ENCODE data around the gene PSTK. TPM values are rescaled to one million over a fixed set of nuclear protein-coding genes. Genes with fewer than 3 reads are reported as not detected.

PSTK gene
- total and polyA plus RNA-seq, 9 of the 15 experiments (the other 6 are each of a cell fraction or from before 2014, with no cell fraction given), result 13.2 to 49.7 (median 18.9) TPM

Other genes with a start within 250 kb of the PSTK start
Only the 7 nearest of the 9 such genes appear.
- gene CUZD1, start 134.5 kb upstream of the PSTK start, total RNA-seq (2014; rRNA removed), result 0.95 and 1.0 TPM in 2 replicates
- gene CUZD1, start 134.5 kb upstream of the PSTK start, total RNA-seq (2014; rRNA removed; fragmentation: Illumina TruSeq; extraction: Trizol), result 0.83 and 0.87 TPM in 2 replicates
- 1.5 and 1.7 TPM in 2 replicates for gene CUZD1, start 134.5 kb upstream of the PSTK start, total RNA-seq (2015; rRNA removed; fragmentation: Illumina TruSeq; extraction: Trizol)
- 1.3 and 1.5 TPM in 2 replicates for gene CUZD1, start 134.5 kb upstream of the PSTK start, total RNA-seq (2021)
- gene CUZD1, start 134.5 kb upstream of the PSTK start, polyA plus RNA-seq (2011; rRNA removed), result 1.4 and 1.7 TPM in 2 replicates
- gene CUZD1, start 134.5 kb upstream of the PSTK start, polyA plus RNA-seq (2014; fragmentation: Illumina TruSeq; extraction: Trizol), result 1.1 and 1.2 TPM in 2 replicates
- 1 to 10 TPM in 1 of 2 experiments, under 1 TPM in 1; 0.51 to 1.1 TPM for gene CUZD1, start 134.5 kb upstream of the PSTK start, polyA plus RNA-seq (2014; fragmentation: Nextera tagmentation; extraction: Ambion mirVana)
- gene CUZD1, start 134.5 kb upstream of the PSTK start, polyA plus RNA-seq (2014; rRNA removed), result 1.0 and 1.1 TPM in 2 replicates
- gene FAM24B, start 100.8 kb upstream of the PSTK start, total RNA-seq (2014; rRNA removed), result 6.4 and 9.4 TPM in 2 replicates
- gene FAM24B, start 100.8 kb upstream of the PSTK start, total RNA-seq (2014; rRNA removed; fragmentation: Illumina TruSeq; extraction: Trizol), result 7.6 and 8.5 TPM in 2 replicates
- gene FAM24B, start 100.8 kb upstream of the PSTK start, total RNA-seq (2015; rRNA removed; fragmentation: Illumina TruSeq; extraction: Trizol), result 5.9 and 7.1 TPM in 2 replicates
- 5.9 and 8.7 TPM in 2 replicates for gene FAM24B, start 100.8 kb upstream of the PSTK start, total RNA-seq (2021)
- gene FAM24B, start 100.8 kb upstream of the PSTK start, polyA plus RNA-seq (2011; rRNA removed), result 6.0 and 8.4 TPM in 2 replicates
- gene FAM24B, start 100.8 kb upstream of the PSTK start, polyA plus RNA-seq (2014; fragmentation: Illumina TruSeq; extraction: Trizol), result 7.9 and 9.2 TPM in 2 replicates
- 10 to 100 TPM; 14.5 to 19.6 TPM for gene FAM24B, start 100.8 kb upstream of the PSTK start, polyA plus RNA-seq (2014; fragmentation: Nextera tagmentation; extraction: Ambion mirVana)
- 14.5 TPM in 2 replicates for gene FAM24B, start 100.8 kb upstream of the PSTK start, polyA plus RNA-seq (2014; rRNA removed)
- gene FAM24A, start 69.8 kb upstream of the PSTK start, total RNA-seq (2014; rRNA removed), result not detected in 2 replicates
- not detected in 2 replicates for gene FAM24A, start 69.8 kb upstream of the PSTK start, total RNA-seq (2014; rRNA removed; fragmentation: Illumina TruSeq; extraction: Trizol)
- gene FAM24A, start 69.8 kb upstream of the PSTK start, total RNA-seq (2015; rRNA removed; fragmentation: Illumina TruSeq; extraction: Trizol), result not detected in 2 replicates
- not detected in 2 replicates for gene FAM24A, start 69.8 kb upstream of the PSTK start, total RNA-seq (2021)
- gene FAM24A, start 69.8 kb upstream of the PSTK start, polyA plus RNA-seq (2011; rRNA removed), result not detected in 2 replicates
- gene FAM24A, start 69.8 kb upstream of the PSTK start, polyA plus RNA-seq (2014; fragmentation: Illumina TruSeq; extraction: Trizol), result not detected in 2 replicates
- gene FAM24A, start 69.8 kb upstream of the PSTK start, polyA plus RNA-seq (2014; fragmentation: Nextera tagmentation; extraction: Ambion mirVana), result not detected
- not detected in 2 replicates for gene FAM24A, start 69.8 kb upstream of the PSTK start, polyA plus RNA-seq (2014; rRNA removed)
- gene C10orf88, start 26.2 kb upstream of the PSTK start, total RNA-seq (2014; rRNA removed), result 5.5 and 7.5 TPM in 2 replicates
- 9.2 and 10.8 TPM in 2 replicates for gene C10orf88, start 26.2 kb upstream of the PSTK start, total RNA-seq (2014; rRNA removed; fragmentation: Illumina TruSeq; extraction: Trizol)
- 6.2 and 7.5 TPM in 2 replicates for gene C10orf88, start 26.2 kb upstream of the PSTK start, total RNA-seq (2015; rRNA removed; fragmentation: Illumina TruSeq; extraction: Trizol)
- 6.5 and 7.8 TPM in 2 replicates for gene C10orf88, start 26.2 kb upstream of the PSTK start, total RNA-seq (2021)
- 4.8 and 7.5 TPM in 2 replicates for gene C10orf88, start 26.2 kb upstream of the PSTK start, polyA plus RNA-seq (2011; rRNA removed)
- 9.6 and 10.1 TPM in 2 replicates for gene C10orf88, start 26.2 kb upstream of the PSTK start, polyA plus RNA-seq (2014; fragmentation: Illumina TruSeq; extraction: Trizol)
- 1 to 10 TPM; 2.5 to 3.0 TPM for gene C10orf88, start 26.2 kb upstream of the PSTK start, polyA plus RNA-seq (2014; fragmentation: Nextera tagmentation; extraction: Ambion mirVana)
- gene C10orf88, start 26.2 kb upstream of the PSTK start, polyA plus RNA-seq (2014; rRNA removed), result 5.4 and 6.7 TPM in 2 replicates
- gene IKZF5, start 28.4 kb downstream of the PSTK start, total RNA-seq (2014; rRNA removed), result 3.8 and 5.4 TPM in 2 replicates
- gene IKZF5, start 28.4 kb downstream of the PSTK start, total RNA-seq (2014; rRNA removed; fragmentation: Illumina TruSeq; extraction: Trizol), result 6.1 and 8.5 TPM in 2 replicates
- 4.4 and 5.4 TPM in 2 replicates for gene IKZF5, start 28.4 kb downstream of the PSTK start, total RNA-seq (2015; rRNA removed; fragmentation: Illumina TruSeq; extraction: Trizol)
- gene IKZF5, start 28.4 kb downstream of the PSTK start, total RNA-seq (2021), result 11.3 and 12.7 TPM in 2 replicates
- gene IKZF5, start 28.4 kb downstream of the PSTK start, polyA plus RNA-seq (2011; rRNA removed), result 12.4 and 12.5 TPM in 2 replicates
- 12.9 and 19.6 TPM in 2 replicates for gene IKZF5, start 28.4 kb downstream of the PSTK start, polyA plus RNA-seq (2014; fragmentation: Illumina TruSeq; extraction: Trizol)
- gene IKZF5, start 28.4 kb downstream of the PSTK start, polyA plus RNA-seq (2014; fragmentation: Nextera tagmentation; extraction: Ambion mirVana), result 10 to 100 TPM; 11.2 to 13.8 TPM
- 8.5 and 13.6 TPM in 2 replicates for gene IKZF5, start 28.4 kb downstream of the PSTK start, polyA plus RNA-seq (2014; rRNA removed)
- 2.9 TPM in 2 replicates for gene ACADSB, start 28.6 kb downstream of the PSTK start, total RNA-seq (2014; rRNA removed)
- 4.0 and 5.7 TPM in 2 replicates for gene ACADSB, start 28.6 kb downstream of the PSTK start, total RNA-seq (2014; rRNA removed; fragmentation: Illumina TruSeq; extraction: Trizol)
- 4.6 TPM in 2 replicates for gene ACADSB, start 28.6 kb downstream of the PSTK start, total RNA-seq (2015; rRNA removed; fragmentation: Illumina TruSeq; extraction: Trizol)
- 7.8 and 8.0 TPM in 2 replicates for gene ACADSB, start 28.6 kb downstream of the PSTK start, total RNA-seq (2021)
- gene ACADSB, start 28.6 kb downstream of the PSTK start, polyA plus RNA-seq (2011; rRNA removed), result 8.0 TPM in 2 replicates
- gene ACADSB, start 28.6 kb downstream of the PSTK start, polyA plus RNA-seq (2014; fragmentation: Illumina TruSeq; extraction: Trizol), result 5.0 and 5.8 TPM in 2 replicates
- 1 to 10 TPM; 4.7 to 9.1 TPM for gene ACADSB, start 28.6 kb downstream of the PSTK start, polyA plus RNA-seq (2014; fragmentation: Nextera tagmentation; extraction: Ambion mirVana)
- 5.5 and 6.0 TPM in 2 replicates for gene ACADSB, start 28.6 kb downstream of the PSTK start, polyA plus RNA-seq (2014; rRNA removed)
- gene HMX3, start 155.6 kb downstream of the PSTK start, total RNA-seq (2014; rRNA removed), result 26.8 and 42.7 TPM in 2 replicates
- gene HMX3, start 155.6 kb downstream of the PSTK start, total RNA-seq (2014; rRNA removed; fragmentation: Illumina TruSeq; extraction: Trizol), result 0.41 and 0.58 TPM in 2 replicates
- 7.4 and 9.6 TPM in 2 replicates for gene HMX3, start 155.6 kb downstream of the PSTK start, total RNA-seq (2015; rRNA removed; fragmentation: Illumina TruSeq; extraction: Trizol)
- 43.2 and 43.5 TPM in 2 replicates for gene HMX3, start 155.6 kb downstream of the PSTK start, total RNA-seq (2021)
- gene HMX3, start 155.6 kb downstream of the PSTK start, polyA plus RNA-seq (2011; rRNA removed), result 1.2 and 2.8 TPM in 2 replicates
- gene HMX3, start 155.6 kb downstream of the PSTK start, polyA plus RNA-seq (2014; fragmentation: Illumina TruSeq; extraction: Trizol), result 0.55 and 2.8 TPM in 2 replicates
- gene HMX3, start 155.6 kb downstream of the PSTK start, polyA plus RNA-seq (2014; fragmentation: Nextera tagmentation; extraction: Ambion mirVana), result not detected
- gene HMX3, start 155.6 kb downstream of the PSTK start, polyA plus RNA-seq (2014; rRNA removed), result 20.5 and 24.5 TPM in 2 replicates

All from K562 (cell line).